HG02763 (cell line): ENCODE data around the gene DERL3.

Source experiments
- ATAC-seq: cut with Tn5 transposase; IDR thresholded peaks from one replicate; pipeline ENCODE4 v1.9.1; 2021; ENCODE audit warnings: mild to moderate bottlenecking, moderate library complexity; ENCODE audit not compliant: unreplicated experiment

The DERL3 gene

DNA sequence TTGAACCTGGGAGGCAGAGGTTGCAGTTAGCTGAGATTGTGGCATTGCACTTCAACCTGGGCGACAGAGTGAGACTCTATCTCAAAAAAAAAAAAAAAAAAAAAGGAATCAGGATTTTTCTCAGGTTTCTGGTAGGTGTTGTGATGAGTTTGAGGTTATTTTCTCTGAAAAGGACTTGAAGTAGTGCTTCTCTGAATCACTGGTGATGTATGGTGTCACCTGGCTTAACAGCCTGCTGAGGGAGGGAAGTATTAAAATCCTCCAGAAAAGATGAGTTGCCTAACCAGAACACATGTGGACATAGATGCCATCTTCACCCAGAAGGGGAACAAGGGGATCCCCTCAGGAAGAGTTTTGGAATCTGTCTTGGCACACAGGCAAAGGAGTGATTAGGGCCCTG is 32.0 kb downstream of the DERL3 start:
- no peak for ATAC-seq

- no peak for ATAC-seq
Measured at GRCh38 chr22:23804781-23805291, 34.0 kb downstream of the DERL3 start.

DNA sequence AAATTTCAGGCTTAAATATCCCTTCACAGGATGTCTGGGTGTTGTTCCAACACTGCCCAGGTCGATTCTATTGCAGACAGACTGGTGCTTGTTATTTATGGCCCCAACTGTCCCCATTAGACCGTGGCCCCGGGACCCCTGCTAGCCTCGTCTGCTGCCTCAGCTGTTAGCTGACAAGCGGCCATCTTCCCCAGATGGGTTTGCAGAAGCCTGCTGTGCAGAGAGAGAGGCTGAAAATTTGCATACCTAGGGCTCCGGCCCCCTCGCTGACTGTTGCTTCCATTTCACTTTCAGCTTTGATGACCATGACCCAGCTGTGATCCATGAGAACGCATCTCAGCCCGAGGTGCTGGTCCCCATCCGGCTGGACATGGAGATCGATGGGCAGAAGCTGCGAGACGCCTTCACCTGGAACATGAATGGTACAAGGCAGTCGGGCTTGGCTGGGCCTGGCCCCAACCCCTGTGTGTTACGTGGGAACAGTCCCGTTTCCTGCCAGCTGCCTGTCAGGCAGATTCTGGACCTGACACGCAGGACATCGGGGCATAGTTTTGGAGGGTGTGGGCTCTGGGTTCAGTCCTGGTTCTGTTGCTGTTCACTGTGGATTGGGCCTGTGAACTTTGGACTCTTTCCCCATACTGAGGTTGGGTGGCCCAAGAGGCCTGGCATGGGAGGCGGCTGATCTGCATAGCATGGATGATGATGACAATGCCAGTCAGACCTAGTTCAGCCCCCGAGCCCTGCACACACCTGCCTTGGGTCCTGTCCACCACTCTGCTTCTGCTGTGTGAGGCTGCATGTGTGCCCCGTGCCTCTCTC is 35.6 kb downstream of the DERL3 start:
- ATAC-seq = no peak

GRCh38 chr22:23801886-23802377 is 36.9 kb downstream of the DERL3 start:
- no peak for ATAC-seq

DNA sequence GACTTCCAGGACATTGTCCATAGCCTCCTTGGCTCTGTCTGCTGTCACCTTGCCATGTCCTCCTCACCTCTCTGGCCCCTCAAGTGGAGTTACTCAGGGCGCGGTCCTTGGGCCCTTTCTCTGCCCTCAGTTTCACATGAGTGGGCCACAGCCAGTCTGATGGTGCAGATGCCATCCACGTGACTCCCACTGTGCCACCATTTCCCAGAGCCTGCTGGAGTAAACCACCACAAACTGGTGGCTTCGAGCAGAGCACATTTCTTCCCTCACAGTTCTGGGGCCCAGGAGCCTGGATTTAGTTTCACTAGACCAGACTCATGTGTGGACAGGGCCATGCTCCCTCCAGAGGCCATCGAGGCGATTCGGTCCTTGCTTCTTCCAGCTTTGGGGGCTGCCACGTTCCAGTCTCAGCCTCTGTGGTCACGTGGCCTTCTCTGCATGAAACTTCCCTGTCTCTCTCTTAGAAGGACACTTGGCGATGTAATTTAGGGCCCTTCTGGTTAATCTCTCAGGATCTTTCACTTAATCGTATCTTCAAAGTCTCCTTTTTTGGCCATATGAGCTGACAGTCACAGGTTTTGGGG is 37.5 kb downstream of the DERL3 start:
- no peak for ATAC-seq

GRCh38 chr22:23800297-23801237 is 38.2 kb downstream of the DERL3 start:
- no peak for ATAC-seq

- ATAC-seq = no peak
Measured at GRCh38 chr22:23796461-23796860, 42.3 kb downstream of the DERL3 start.

GRCh38 chr22:23793326-23793725 is 45.5 kb downstream of the DERL3 start:
- ATAC-seq = no peak

GRCh38 chr22:23791738-23792645 is 46.8 kb downstream of the DERL3 start:
- ATAC-seq = no peak

DNA sequence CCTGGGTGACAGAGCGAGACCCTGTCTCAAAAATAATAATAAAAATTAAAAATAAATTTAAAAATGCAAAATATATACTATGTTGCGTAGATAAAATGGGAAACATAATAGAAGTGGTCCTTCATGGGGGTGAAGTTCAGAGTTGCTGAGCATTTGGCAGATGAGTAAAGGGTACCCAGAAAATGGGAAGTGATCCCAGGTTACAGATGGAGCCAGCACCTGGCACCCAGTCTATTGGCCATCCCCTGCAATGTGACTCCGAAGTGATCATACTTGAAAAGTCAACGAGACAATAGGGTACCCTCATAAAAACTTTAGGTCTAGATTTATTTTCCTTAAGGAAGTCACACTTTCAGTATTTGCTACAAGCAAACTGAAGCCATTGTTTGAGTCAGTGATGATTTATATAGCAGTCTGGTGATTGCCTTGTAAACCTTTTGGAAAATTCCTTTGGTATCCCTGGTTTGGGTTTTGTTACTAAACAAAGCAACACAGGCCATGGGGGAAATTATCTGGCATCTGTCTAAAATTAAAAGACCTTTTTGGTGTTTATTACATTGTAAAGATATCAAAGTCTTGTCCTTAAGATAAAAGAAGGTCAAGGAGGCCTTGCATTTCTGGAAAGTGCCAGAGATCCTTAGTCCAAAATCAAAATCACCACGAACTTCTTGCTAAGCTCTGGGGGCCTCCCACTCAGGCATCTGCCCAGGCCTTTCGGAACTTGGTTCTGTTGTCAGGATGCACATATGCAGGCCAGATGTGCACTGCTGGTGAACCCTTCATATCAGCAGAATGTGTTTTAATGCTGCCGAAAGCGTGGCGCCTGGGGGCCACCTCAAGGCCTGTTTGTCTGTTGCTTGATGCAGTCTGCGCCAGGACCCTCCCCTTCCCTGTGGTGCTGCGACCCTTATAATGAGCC is 47.7 kb downstream of the DERL3 start:
- ATAC-seq = no peak

- ATAC-seq = no peak
Measured at GRCh38 chr22:23789638-23790037, 49.2 kb downstream of the DERL3 start.

DNA sequence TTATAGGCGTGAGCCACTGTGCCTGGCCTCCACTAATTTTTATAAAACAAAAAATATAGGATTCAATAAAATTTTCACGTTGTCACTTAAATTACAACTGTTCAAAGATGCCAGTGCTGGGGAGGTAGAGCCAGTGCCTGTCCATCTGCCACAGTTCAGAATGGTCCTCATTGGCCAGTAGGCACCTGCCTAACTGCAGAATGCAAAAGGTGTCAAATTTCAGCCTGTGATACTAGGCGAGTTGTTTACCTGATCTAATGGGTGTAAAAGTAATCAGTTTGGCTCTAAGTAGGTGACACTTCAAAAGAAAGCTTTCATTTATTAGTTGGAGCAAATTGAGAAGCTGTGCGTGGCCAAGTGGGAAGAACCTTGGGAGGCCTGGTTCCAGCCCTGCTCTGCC is 49.7 kb downstream of the DERL3 start:
- ATAC-seq = no peak

- ATAC-seq = no peak
Measured at GRCh38 chr22:23787910-23788309, 50.9 kb downstream of the DERL3 start.

GRCh38 chr22:23787600-23787896 is 51.3 kb downstream of the DERL3 start:
- no peak for ATAC-seq

- peak; percentile 78 for ATAC-seq
Measured at GRCh38 chr22:23786752-23787599, 51.8 kb downstream of the DERL3 start, which contains the start of gene SMARCB1. TSS of gene SMARCB1 (plus strand) at chr22:23786966. CDS start at chr22:23787170, 204 bp downstream.

DNA sequence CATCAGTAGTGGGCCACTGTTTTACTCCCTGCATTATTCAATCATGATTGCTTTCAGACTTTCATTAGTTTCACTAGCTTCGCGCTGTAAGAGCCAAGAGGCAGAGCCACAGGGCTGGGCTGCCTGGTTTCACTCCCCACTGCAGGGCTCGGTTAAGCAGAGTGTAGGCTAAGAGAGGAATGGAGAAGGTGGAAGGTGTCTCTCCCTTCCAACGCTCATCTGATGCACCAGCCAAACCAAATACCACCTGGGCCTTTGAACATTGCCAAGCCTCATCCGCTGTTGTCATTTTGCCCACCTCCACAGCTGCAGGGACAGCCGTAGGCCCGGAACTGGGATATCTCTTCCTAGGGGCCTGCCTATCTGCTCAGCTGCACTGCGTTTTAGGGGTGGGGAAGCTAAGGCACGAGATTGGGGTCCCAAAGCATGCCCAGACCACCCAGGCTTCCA is 52.5 kb downstream of the DERL3 start:
- ATAC-seq = no peak
